ENCODE data around the gene SFXN3.

SFXN3 gene

GRCh38 chr10:101062232-101063049 lies 31.4 kb downstream of the SFXN3 start:
- H3K4me3 ChIP-seq (ENCODE audit: control insufficient read depth in 1 of 7, extremely low read depth in 1 of 7, insufficient read depth in 4 of 7, low read depth in 2 of 7, low read length in 6 of 7): peak overlapping the region in 5 of 7 experiments; percentile 11 to 96 (median 52)
- ChIA-PET POLR2A (interaction anchor here (0.6 to 1.4 kb wide), 5 partner anchors 13 to 500 kb away, joined by 3 to 9 read pairs (median 4); no protein-coding TSS in a partner anchor), CTCF (interaction anchor here (1.7 to 67.5 kb wide), 4 partner anchors 8 to 78 kb away, joined by 4 to 1574 read pairs (median 818); partner anchors contain the start of genes KAZALD1, PDZD7 and SFXN3)
- WGBS (ENCODE audit: insufficient coverage): 5% methylated on average over 50 of the region's 63 CpGs
- H3K27ac ChIP-seq (ENCODE audit: insufficient read depth in 1 of 2, low read depth in 1 of 2, low read length in 2 of 2, poor library complexity in 1 of 2, severe bottlenecking in 2 of 2): peak overlapping the region; percentile 74 to 98
- peak; percentile 56 to 68 (median 56) for DNase-seq
- peaks cover 0 to 21% (median 11%) of the 10 kb centered on the region in 5 experiments for H3K27me3 ChIP-seq (replicated peaks in 2 of 5; ENCODE audit: control insufficient read depth in 4 of 5, insufficient read depth in 5 of 5, low read length in 4 of 5)
- peaks cover 5 to 79% (median 77%) of the 10 kb centered on the region in 4 experiments for H3K4me1 ChIP-seq (ENCODE audit: control extremely low read depth in 1 of 4, control insufficient read depth in 4 of 4, insufficient read depth in 4 of 4, low read length in 3 of 4)
- no peaks in the 10 kb centered on the region for H3K9me3 ChIP-seq (ENCODE audit: control extremely low read depth in 1 of 5, control insufficient read depth in 4 of 5, insufficient read depth in 2 of 5, low read depth in 1 of 5, low read length in 4 of 5)
- H3K36me3 ChIP-seq (ENCODE audit: control insufficient read depth in 4 of 4, insufficient read depth in 4 of 4, low read length in 3 of 4): no peaks in the 10 kb centered on the region

- ChIA-PET CTCF (interaction anchor here (0.6 to 67.5 kb wide), 5 partner anchors 7 to 78 kb away, joined by 3 to 1574 read pairs (median 61); partner anchors contain the start of genes KAZALD1, PDZD7 and SFXN3), POLR2A (interaction anchor here (0.5 to 1.1 kb wide), 5 partner anchors 9 to 500 kb away, joined by 3 to 4 read pairs (median 3); partner anchors contain the start of gene LZTS2)
- no peaks in the 10 kb centered on the region for H3K9me3 ChIP-seq (ENCODE audit: control extremely low read depth in 1 of 5, control insufficient read depth in 4 of 5, insufficient read depth in 2 of 5, low read depth in 1 of 5, low read length in 4 of 5)
- H3K4me3 ChIP-seq (ENCODE audit: control insufficient read depth in 1 of 7, extremely low read depth in 1 of 7, insufficient read depth in 4 of 7, low read depth in 2 of 7, low read length in 6 of 7): peak overlapping the region in 5 of 7 experiments; percentile 5 to 96 (median 21)
- H3K4me1 ChIP-seq (ENCODE audit: control extremely low read depth in 1 of 4, control insufficient read depth in 4 of 4, insufficient read depth in 4 of 4, low read length in 3 of 4): peaks cover 5 to 83% (median 81%) of the 10 kb centered on the region in 4 experiments
- WGBS (ENCODE audit: insufficient coverage): 3% methylated on average over 15 of the region's 19 CpGs
- DNase-seq: peak in 1 of 3 donors; percentile 54
- H3K27me3 ChIP-seq (replicated peaks in 2 of 5; ENCODE audit: control insufficient read depth in 4 of 5, insufficient read depth in 5 of 5, low read length in 4 of 5): peaks cover 0 to 24% (median 13%) of the 10 kb centered on the region in 5 experiments
- no peaks in the 10 kb centered on the region for H3K36me3 ChIP-seq (ENCODE audit: control insufficient read depth in 4 of 4, insufficient read depth in 4 of 4, low read length in 3 of 4)
- H3K27ac ChIP-seq (ENCODE audit: insufficient read depth in 1 of 2, low read depth in 1 of 2, low read length in 2 of 2, poor library complexity in 1 of 2, severe bottlenecking in 2 of 2): peak overlapping the region in 1 of 2 experiments; percentile 45
Observed at GRCh38 chr10:101063050-101063525, 32.1 kb downstream of the SFXN3 start.

GRCh38 chr10:101063548-101064414 lies 32.7 kb downstream of the SFXN3 start:
- Histone ChIP-seq H3K9me3 (ENCODE audit: control extremely low read depth in 1 of 5, control insufficient read depth in 4 of 5, insufficient read depth in 2 of 5, low read depth in 1 of 5, low read length in 4 of 5) (no peaks in the 10 kb centered on the region), H3K4me3 (ENCODE audit: control insufficient read depth in 1 of 7, extremely low read depth in 1 of 7, insufficient read depth in 4 of 7, low read depth in 2 of 7, low read length in 6 of 7) (peak overlapping the region in 5 of 7 experiments; percentile 5 to 96 (median 21)), H3K4me1 (ENCODE audit: control extremely low read depth in 1 of 4, control insufficient read depth in 4 of 4, insufficient read depth in 4 of 4, low read length in 3 of 4) (peaks cover 5 to 83% (median 81%) of the 10 kb centered on the region in 4 experiments), H3K27ac (ENCODE audit: insufficient read depth in 1 of 2, low read depth in 1 of 2, low read length in 2 of 2, poor library complexity in 1 of 2, severe bottlenecking in 2 of 2) (peak overlapping the region in 1 of 2 experiments; percentile 45), H3K27me3 (replicated peaks in 2 of 5; ENCODE audit: control insufficient read depth in 4 of 5, insufficient read depth in 5 of 5, low read length in 4 of 5) (peaks cover 0 to 24% (median 13%) of the 10 kb centered on the region in 5 experiments), H3K36me3 (ENCODE audit: control insufficient read depth in 4 of 4, insufficient read depth in 4 of 4, low read length in 3 of 4) (no peaks in the 10 kb centered on the region)
- CTCF ChIA-PET: interaction anchor here (0.6 to 67.5 kb wide), 4 partner anchors 7 to 68 kb away, joined by 3 to 1574 read pairs (median 789); partner anchors contain the start of genes KAZALD1, PDZD7 and SFXN3
- 6% methylated on average over 8 of the region's 15 CpGs for WGBS (ENCODE audit: insufficient coverage)
- POLR2A ChIA-PET: interaction anchor here (0.5 to 1.1 kb wide), 5 partner anchors 9 to 65 kb away, joined by 3 to 4 read pairs (median 3); partner anchors contain the start of gene LZTS2
- peak in 2 of 3 donors; percentile 77 to 85 for DNase-seq

GRCh38 chr10:101064415-101065030 lies 33.5 kb downstream of the SFXN3 start:
- Histone ChIP-seq H3K36me3 (ENCODE audit: control insufficient read depth in 4 of 4, insufficient read depth in 4 of 4, low read length in 3 of 4) (no peaks in the 10 kb centered on the region), H3K4me3 (ENCODE audit: control insufficient read depth in 1 of 7, extremely low read depth in 1 of 7, insufficient read depth in 4 of 7, low read depth in 2 of 7, low read length in 6 of 7) (no peak overlapping the region), H3K9me3 (ENCODE audit: control extremely low read depth in 1 of 5, control insufficient read depth in 4 of 5, insufficient read depth in 2 of 5, low read depth in 1 of 5, low read length in 4 of 5) (no peaks in the 10 kb centered on the region), H3K27me3 (replicated peaks in 2 of 5; ENCODE audit: control insufficient read depth in 4 of 5, insufficient read depth in 5 of 5, low read length in 4 of 5) (peaks cover 0 to 24% (median 13%) of the 10 kb centered on the region in 5 experiments), H3K4me1 (ENCODE audit: control extremely low read depth in 1 of 4, control insufficient read depth in 4 of 4, insufficient read depth in 4 of 4, low read length in 3 of 4) (peaks cover 5 to 80% (median 78%) of the 10 kb centered on the region in 4 experiments), H3K27ac (ENCODE audit: insufficient read depth in 1 of 2, low read depth in 1 of 2, low read length in 2 of 2, poor library complexity in 1 of 2, severe bottlenecking in 2 of 2) (no peak overlapping the region)
- no peak for DNase-seq
- WGBS (ENCODE audit: insufficient coverage): 96% methylated on average over 6 of the region's 9 CpGs
- ChIA-PET POLR2A (interaction anchor here (0.6 kb wide), 2 partner anchors 23 to 66 kb away, joined by 3 to 5 read pairs; no protein-coding TSS in a partner anchor), CTCF (interaction anchor here (1.7 to 67.5 kb wide), 3 partner anchors 6 to 67 kb away, joined by 4 to 1574 read pairs (median 1574); partner anchors contain the start of genes KAZALD1, PDZD7 and SFXN3)

- Histone ChIP-seq H3K9me3 (ENCODE audit: control extremely low read depth in 1 of 5, control insufficient read depth in 4 of 5, insufficient read depth in 2 of 5, low read depth in 1 of 5, low read length in 4 of 5) (no peaks in the 10 kb centered on the region), H3K27ac (ENCODE audit: insufficient read depth in 1 of 2, low read depth in 1 of 2, low read length in 2 of 2, poor library complexity in 1 of 2, severe bottlenecking in 2 of 2) (no peak overlapping the region), H3K4me3 (ENCODE audit: control insufficient read depth in 1 of 7, extremely low read depth in 1 of 7, insufficient read depth in 4 of 7, low read depth in 2 of 7, low read length in 6 of 7) (peak overlapping the region in 4 of 7 experiments; percentile 34 to 76 (median 50)), H3K4me1 (ENCODE audit: control extremely low read depth in 1 of 4, control insufficient read depth in 4 of 4, insufficient read depth in 4 of 4, low read length in 3 of 4) (peaks cover 2 to 72% (median 70%) of the 10 kb centered on the region in 4 experiments), H3K36me3 (ENCODE audit: control insufficient read depth in 4 of 4, insufficient read depth in 4 of 4, low read length in 3 of 4) (no peaks in the 10 kb centered on the region), H3K27me3 (replicated peaks in 2 of 5; ENCODE audit: control insufficient read depth in 4 of 5, insufficient read depth in 5 of 5, low read length in 4 of 5) (peaks cover 0 to 24% (median 13%) of the 10 kb centered on the region in 5 experiments)
- ChIA-PET POLR2A (interaction anchor here (0.6 kb wide), 1 partner anchor 67 kb away, joined by 5 read pairs; no protein-coding TSS in a partner anchor), CTCF (interaction anchor here (45.1 to 67.5 kb wide), 2 partner anchors 5 to 22 kb away, joined by 1574 read pairs; partner anchors contain the start of genes KAZALD1, PDZD7 and SFXN3)
- no peak for DNase-seq
- WGBS (ENCODE audit: insufficient coverage): 100% methylated on average over 2 of the region's 3 CpGs
Observed at GRCh38 chr10:101065481-101066145, 34.6 kb downstream of the SFXN3 start.

Data from common myeloid progenitor, CD34-positive (primary cell).